ENCODE data around the gene CPZ.

GRCh38 chr4:8645753-8646124, 53.2 kb downstream of the CPZ start:
- TF ChIP-seq RFX5 (IDR thresholded peaks at IDR 0.05; ENCODE audit: low read depth, low read length): no peak
- TF ChIP-seq CTCF (conservative IDR thresholded peaks at IDR 0.05; ENCODE audit: low read depth, low read length): no peak
- no peak for TF ChIP-seq MXI1 (IDR thresholded peaks at IDR 0.05; ENCODE audit: borderline replicate concordance, low read depth, low read length)
- no peak for TF ChIP-seq POLR2A (IDR thresholded peaks at IDR 0.05; ENCODE audit: low read depth, low read length)
- TF ChIP-seq CEBPB (IDR thresholded peaks at IDR 0.05; ENCODE audit: low read depth, low read length): no peak
- TF ChIP-seq USF2 (IDR thresholded peaks at IDR 0.05; ENCODE audit: low read depth, low read length): no peak
- no peak for TF ChIP-seq NFE2L2 (IDR thresholded peaks at IDR 0.05; ENCODE audit: low read depth, low read length)
- TF ChIP-seq ELK1 (IDR thresholded peaks at IDR 0.05; ENCODE audit: borderline replicate concordance, low read depth, low read length): no peak
- no peak for TF ChIP-seq SMC3 (IDR thresholded peaks at IDR 0.05; ENCODE audit: low read depth, low read length)
- no peak for TF ChIP-seq RAD21 (IDR thresholded peaks at IDR 0.05; ENCODE audit: low read length)
- no peak for TF ChIP-seq CHD1 (IDR thresholded peaks at IDR 0.05; ENCODE audit: low read depth, low read length)
- no peak for TF ChIP-seq FOS (IDR thresholded peaks at IDR 0.05; ENCODE audit: low read depth, low read length)
- TF ChIP-seq MAFK (IDR thresholded peaks at IDR 0.05; ENCODE audit: low read depth, low read length): no peak
